ENCODE measurements around the gene IGFBP3.

DNA sequence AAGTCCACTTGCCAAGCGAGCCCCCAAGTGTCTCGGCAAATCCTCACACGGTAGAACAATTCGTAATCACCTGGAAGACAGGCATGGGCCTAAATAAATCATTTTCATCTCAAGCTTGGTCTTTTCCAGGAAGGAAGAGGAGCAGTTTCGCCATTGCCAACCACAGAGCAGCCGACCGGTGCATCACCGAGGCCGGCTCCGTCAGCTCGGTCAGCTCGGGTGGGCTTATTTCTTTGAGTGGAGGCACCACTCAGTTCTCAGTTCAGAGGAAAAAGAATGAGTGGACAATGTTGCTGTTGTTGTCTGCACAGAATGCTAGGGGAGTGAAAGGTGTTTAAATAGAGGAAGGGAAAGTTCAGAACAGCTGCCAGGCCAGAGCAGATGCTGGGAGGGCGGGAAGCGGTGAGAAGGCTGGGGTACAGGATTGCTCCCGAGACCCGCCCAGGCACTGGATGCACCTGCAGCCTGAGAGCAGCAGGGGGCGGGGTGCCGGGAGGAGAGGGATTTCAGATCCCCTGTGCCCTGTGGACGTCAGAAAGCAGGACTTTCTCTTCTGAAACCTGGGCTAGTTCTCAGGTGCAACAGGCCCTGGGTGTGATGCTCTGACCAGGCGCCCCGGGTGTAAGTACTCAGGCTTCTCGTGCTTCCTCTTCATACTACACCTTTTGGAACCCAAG is 17.7 kb upstream of the IGFBP3 start:
- TF ChIP-seq, protein P1, sequence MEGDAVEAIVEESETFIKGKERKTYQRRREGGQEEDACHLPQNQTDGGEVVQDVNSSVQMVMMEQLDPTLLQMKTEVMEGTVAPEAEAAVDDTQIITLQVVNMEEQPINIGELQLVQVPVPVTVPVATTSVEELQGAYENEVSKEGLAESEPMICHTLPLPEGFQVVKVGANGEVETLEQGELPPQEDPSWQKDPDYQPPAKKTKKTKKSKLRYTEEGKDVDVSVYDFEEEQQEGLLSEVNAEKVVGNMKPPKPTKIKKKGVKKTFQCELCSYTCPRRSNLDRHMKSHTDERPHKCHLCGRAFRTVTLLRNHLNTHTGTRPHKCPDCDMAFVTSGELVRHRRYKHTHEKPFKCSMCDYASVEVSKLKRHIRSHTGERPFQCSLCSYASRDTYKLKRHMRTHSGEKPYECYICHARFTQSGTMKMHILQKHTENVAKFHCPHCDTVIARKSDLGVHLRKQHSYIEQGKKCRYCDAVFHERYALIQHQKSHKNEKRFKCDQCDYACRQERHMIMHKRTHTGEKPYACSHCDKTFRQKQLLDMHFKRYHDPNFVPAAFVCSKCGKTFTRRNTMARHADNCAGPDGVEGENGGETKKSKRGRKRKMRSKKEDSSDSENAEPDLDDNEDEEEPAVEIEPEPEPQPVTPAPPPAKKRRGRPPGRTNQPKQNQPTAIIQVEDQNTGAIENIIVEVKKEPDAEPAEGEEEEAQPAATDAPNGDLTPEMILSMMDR (IDR thresholded peaks at IDR 0.05): no peak
- TF ChIP-seq EP300 (IDR thresholded peaks at IDR 0.05) (no peak), POLR2A (IDR thresholded peaks at IDR 0.05; ENCODE audit: low read depth) (no peak)

Data from esophagus muscularis mucosa (tissue), 4 donors.